CD4-positive, alpha-beta T cell (primary cell): ENCODE data around the gene ANTXR1. TPM values are rescaled to one million over a fixed set of nuclear protein-coding genes. Genes with fewer than 3 reads are reported as not detected.

Experiments used
- ATAC-seq: fragments of 200-7000 bp; cut with Tn5 transposase; one replicate; pipeline ENCODE4 v1.10.0; 2022; ENCODE audit warnings: mild to moderate bottlenecking; ENCODE audit not compliant: poor library complexity
- CTCF ChIA-PET: fragments of 350-600 bp; sonication (Branson Sonifier 250); formaldehyde crosslinking; loops from one replicate; lab custom pipeline; 2021; ENCODE audit warnings: antibody characterized with exemption, inconsistent platforms; lab: Charles Lee
- POLR2A ChIA-PET: fragments of 350-600 bp; sonication (Branson Sonifier 250); formaldehyde crosslinking; loops from one replicate; lab custom pipeline; 2021; ENCODE audit warnings: antibody characterized with exemption, inconsistent platforms; lab: Charles Lee
- DNase-seq, 14 experiments: peaks; one replicate each; pipeline ENCODE4 v3.0.0-alpha.2; 2013 to 2020; ENCODE audit warnings: mixed read lengths in 2 of 14
- H3K27ac ChIP-seq, 2 donors: one replicate each; pipeline versions ENCODE4 v1.5.1 to v1.7.0; 2013; ENCODE audit warnings: low read length in 2 of 2, low read depth in 1 of 2, mild to moderate bottlenecking in 1 of 2
- H3K27me3 ChIP-seq, 2 experiments: 1 replicate in 1 of 2; 2 replicates in 1 of 2; pipeline versions ENCODE4 v1.6.1 to v1.7.0; 2013; ENCODE audit warnings: low read length in 2 of 2, control low read depth in 1 of 2, mild to moderate bottlenecking in 1 of 2, moderate library complexity in 1 of 2; ENCODE audit not compliant: insufficient read depth in 2 of 2, control insufficient read depth in 1 of 2
- H3K36me3 ChIP-seq: one replicate; pipeline ENCODE4 v1.6.1; 2013; ENCODE audit warnings: low read length, control low read depth; ENCODE audit not compliant: insufficient read depth
- H3K4me1 ChIP-seq: one replicate; pipeline ENCODE4 v1.6.1; 2013; ENCODE audit warnings: low read length, control low read depth; ENCODE audit not compliant: insufficient read depth
- H3K4me3 ChIP-seq: one replicate; pipeline ENCODE4 v1.5.1; 2013; ENCODE audit warnings: mild to moderate bottlenecking, low read length, moderate library complexity
- H3K9me3 ChIP-seq, 2 experiments: 1 replicate in 1 of 2; 2 replicates in 1 of 2; pipeline versions ENCODE4 v1.6.1 to v1.7.0; 2013; ENCODE audit warnings: low read length in 2 of 2, mild to moderate bottlenecking in 2 of 2, control low read depth in 1 of 2, moderate library complexity in 1 of 2; ENCODE audit not compliant: control insufficient read depth in 1 of 2, insufficient read depth in 1 of 2
- H3K27ac Mint-ChIP-seq: one replicate; pipeline ENCODE4 v1.8.0; 2020; ENCODE audit warnings: mixed read lengths
- H3K27me3 Mint-ChIP-seq: one replicate; pipeline ENCODE4 v1.8.0; 2021; ENCODE audit warnings: mixed read lengths
- H3K36me3 Mint-ChIP-seq: one replicate; pipeline ENCODE4 v1.8.0; 2021; ENCODE audit warnings: low read depth, mixed read lengths
- H3K4me1 Mint-ChIP-seq: one replicate; pipeline ENCODE4 v1.8.0; 2021; ENCODE audit warnings: low read depth, mixed read lengths
- H3K4me3 Mint-ChIP-seq: one replicate; pipeline ENCODE4 v1.8.0; 2020; ENCODE audit warnings: mild to moderate bottlenecking, mixed read lengths
- H3K9me3 Mint-ChIP-seq: one replicate; pipeline ENCODE4 v1.8.0; 2020; ENCODE audit warnings: mixed read lengths
- intact Hi-C, 2 experiments: fragments of 100-400 bp; cut with DNase I in 1 of 2; cut with micrococcal nuclease in 1 of 2; formaldehyde crosslinking; loops; one replicate each; pipeline versions ENCODE4 v1.15.1 to v1.9.0; 2023 to 2025; cut with DNase I, micrococcal nuclease
- total RNA-seq, 174 experiments: library from RNA in 2 of 174; stranded (reverse) in 2 of 174; gene quantifications; one replicate each; pipeline ENCODE4 v1.2.3 and lab custom pipeline; 2021 to 2026
- TF ChIP-seq, protein P1 (sequence below): fragments of 200-600 bp; IDR thresholded peaks from one replicate; pipeline ENCODE4 v1.8.0; 2022; ENCODE audit warnings: antibody characterized with exemption, mild to moderate bottlenecking

ANTXR1 gene
- total RNA-seq, 2 experiments from 2014 or later, result not detected

DNA sequence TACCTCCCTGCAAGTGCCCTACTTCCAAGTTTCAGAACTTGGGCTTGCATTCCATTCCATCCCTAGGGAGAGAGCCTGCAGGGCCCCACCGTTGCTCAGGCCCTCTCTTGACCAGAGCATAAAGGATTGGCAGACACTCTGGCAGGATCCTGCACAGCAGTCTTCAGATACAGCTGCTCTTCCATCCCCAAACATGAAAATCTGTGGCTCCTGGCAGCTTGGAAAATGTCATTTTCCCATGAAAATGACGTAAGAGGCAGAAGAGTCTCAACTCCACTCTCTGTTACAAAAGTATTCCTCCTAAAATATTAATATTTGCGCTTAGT, 211.5 kb downstream of the ANTXR1 start:
- Histone ChIP-seq H3K36me3 (no peaks in the 10 kb centered on the region), H3K9me3 (no peaks in the 10 kb centered on the region), H3K4me3 (no peak overlapping the region), H3K27me3 (peaks cover 2 to 14% of the 10 kb centered on the region in 2 experiments), H3K27ac (no peak overlapping the region), H3K4me1 (no peaks in the 10 kb centered on the region)
- H3K36me3 Mint-ChIP-seq, result no peaks in the 10 kb centered on the region
- ChIA-PET POLR2A (no interaction called here), CTCF (no interaction called here)
- no peaks in the 10 kb centered on the region for H3K9me3 Mint-ChIP-seq
- no peak overlapping the region for H3K4me3 Mint-ChIP-seq
- TF ChIP-seq, protein P1, sequence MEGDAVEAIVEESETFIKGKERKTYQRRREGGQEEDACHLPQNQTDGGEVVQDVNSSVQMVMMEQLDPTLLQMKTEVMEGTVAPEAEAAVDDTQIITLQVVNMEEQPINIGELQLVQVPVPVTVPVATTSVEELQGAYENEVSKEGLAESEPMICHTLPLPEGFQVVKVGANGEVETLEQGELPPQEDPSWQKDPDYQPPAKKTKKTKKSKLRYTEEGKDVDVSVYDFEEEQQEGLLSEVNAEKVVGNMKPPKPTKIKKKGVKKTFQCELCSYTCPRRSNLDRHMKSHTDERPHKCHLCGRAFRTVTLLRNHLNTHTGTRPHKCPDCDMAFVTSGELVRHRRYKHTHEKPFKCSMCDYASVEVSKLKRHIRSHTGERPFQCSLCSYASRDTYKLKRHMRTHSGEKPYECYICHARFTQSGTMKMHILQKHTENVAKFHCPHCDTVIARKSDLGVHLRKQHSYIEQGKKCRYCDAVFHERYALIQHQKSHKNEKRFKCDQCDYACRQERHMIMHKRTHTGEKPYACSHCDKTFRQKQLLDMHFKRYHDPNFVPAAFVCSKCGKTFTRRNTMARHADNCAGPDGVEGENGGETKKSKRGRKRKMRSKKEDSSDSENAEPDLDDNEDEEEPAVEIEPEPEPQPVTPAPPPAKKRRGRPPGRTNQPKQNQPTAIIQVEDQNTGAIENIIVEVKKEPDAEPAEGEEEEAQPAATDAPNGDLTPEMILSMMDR, result no peak
- intact Hi-C loops, result no loop called here
- ATAC-seq (no peak), DNase-seq (no peak)
- no peaks in the 10 kb centered on the region for H3K4me1 Mint-ChIP-seq
- no peak overlapping the region for H3K27ac Mint-ChIP-seq
- H3K27me3 Mint-ChIP-seq, result peaks cover 22% of the 10 kb centered on the region

DNA sequence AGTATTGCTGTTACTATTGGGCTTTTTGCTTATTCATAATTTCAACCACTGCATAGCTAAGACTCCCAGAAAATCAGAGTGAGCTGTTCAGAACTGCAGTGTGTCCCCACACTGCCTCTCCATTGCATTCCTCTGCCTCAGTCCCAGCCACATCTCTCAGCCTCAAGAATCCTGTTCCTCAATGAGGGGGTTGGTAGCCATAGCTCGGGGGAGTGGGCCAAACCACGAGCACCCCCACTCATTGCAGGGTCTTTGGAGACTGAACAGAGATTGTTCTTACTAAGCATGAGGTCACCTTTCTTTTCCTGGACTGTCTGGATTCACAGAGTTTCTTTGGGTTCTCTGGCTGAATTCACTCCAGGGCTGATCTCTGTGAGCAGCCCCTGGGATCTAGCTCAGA, 213.0 kb downstream of the ANTXR1 start:
- DNase-seq (no peak), ATAC-seq (no peak)
- POLR2A ChIA-PET, result no interaction called here
- TF ChIP-seq, protein P1, result no peak
- Histone ChIP-seq H3K9me3 (no peaks in the 10 kb centered on the region), H3K4me1 (no peaks in the 10 kb centered on the region), H3K4me3 (no peak overlapping the region), H3K27me3 (peaks cover 5 to 21% of the 10 kb centered on the region in 2 experiments), H3K36me3 (no peaks in the 10 kb centered on the region), H3K27ac (no peak overlapping the region)
- Mint-ChIP-seq H3K4me1 (no peaks in the 10 kb centered on the region), H3K9me3 (no peaks in the 10 kb centered on the region), H3K27me3 (peaks cover 28% of the 10 kb centered on the region), H3K4me3 (no peak overlapping the region), H3K27ac (no peak overlapping the region), H3K36me3 (no peaks in the 10 kb centered on the region)
- intact Hi-C loops, result no loop called here
- CTCF ChIA-PET, result no interaction called here

DNA sequence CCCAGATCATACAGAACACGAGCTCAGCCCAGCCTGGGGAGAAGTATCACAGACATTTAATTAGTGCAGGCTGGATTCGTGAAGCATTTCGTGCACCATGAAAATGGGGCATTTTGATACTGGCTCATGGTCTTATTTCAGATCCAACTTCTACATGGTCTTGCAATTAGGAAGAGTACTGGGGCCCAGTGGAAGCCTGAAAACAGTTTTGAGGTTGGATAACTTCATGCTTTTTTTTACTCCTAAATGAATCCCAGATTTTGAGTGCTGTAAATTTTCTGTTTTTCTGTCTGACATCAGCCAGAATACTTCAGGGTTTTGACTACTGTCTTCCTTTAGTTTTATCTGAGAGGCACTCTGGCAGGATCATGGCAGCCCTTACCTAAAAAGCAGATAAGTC, 213.9 kb downstream of the ANTXR1 start:
- intact Hi-C loops, result no loop called here
- Mint-ChIP-seq H3K4me1 (no peaks in the 10 kb centered on the region), H3K36me3 (no peaks in the 10 kb centered on the region), H3K27me3 (peaks cover 36% of the 10 kb centered on the region), H3K27ac (no peak overlapping the region), H3K4me3 (no peak overlapping the region), H3K9me3 (no peaks in the 10 kb centered on the region)
- ATAC-seq, result no peak
- CTCF ChIA-PET, result no interaction called here
- peaks cover 9 to 21% of the 10 kb centered on the region in 2 experiments for H3K27me3 ChIP-seq
- H3K27ac ChIP-seq, result no peak overlapping the region
- H3K4me3 ChIP-seq, result no peak overlapping the region
- H3K9me3 ChIP-seq, result no peaks in the 10 kb centered on the region
- POLR2A ChIA-PET, result no interaction called here
- no peaks in the 10 kb centered on the region for H3K4me1 ChIP-seq
- TF ChIP-seq, protein P1, result no peak
- no peak for DNase-seq
- no peaks in the 10 kb centered on the region for H3K36me3 ChIP-seq
